HepG2 (cell line): ENCODE data around the gene NAV2. TPM values are rescaled to one million over a fixed set of nuclear protein-coding genes. Genes with fewer than 3 reads are reported as not detected.

Experiments used
- ARNT ChIP-seq: fragments of 450-650 bp; IDR thresholded peaks from 2 replicates; pipeline ENCODE4 v1.6.1; 2017
- CBFB ChIP-seq: sonication (generic); formaldehyde crosslinking; IDR thresholded peaks from 2 replicates; pipeline ENCODE4 v1.4.0; 2020; ENCODE audit warnings: missing genetic modification reagents
- FOXJ3 ChIP-seq: sonication (generic); formaldehyde crosslinking; IDR thresholded peaks from 2 replicates; pipeline ENCODE4 v1.4.0; 2020; ENCODE audit warnings: missing genetic modification reagents, mild to moderate bottlenecking, borderline replicate concordance
- GATAD1 ChIP-seq: IDR thresholded peaks from 2 replicates; pipeline ENCODE4 v1.6.1; 2016; ENCODE audit warnings: missing genetic modification reagents, missing compliant biosample characterization
- GLI4 ChIP-seq: sonication (generic); formaldehyde crosslinking; IDR thresholded peaks from 2 replicates; pipeline ENCODE4 v1.5.1; 2020; ENCODE audit warnings: missing genetic modification reagents, mild to moderate bottlenecking, moderate library complexity, borderline replicate concordance
- HOXA3 ChIP-seq: sonication (generic); formaldehyde crosslinking; IDR thresholded peaks from 2 replicates; pipeline ENCODE4 v1.5.0; 2020; ENCODE audit warnings: missing genetic modification reagents
- MAF1 ChIP-seq: sonication (generic); formaldehyde crosslinking; IDR thresholded peaks from 2 replicates; pipeline ENCODE4 v1.5.0; 2020; ENCODE audit warnings: missing genetic modification reagents, borderline replicate concordance
- MATR3 ChIP-seq: sonication (generic); formaldehyde crosslinking; IDR thresholded peaks from 2 replicates; pipeline ENCODE4 v1.4.0; 2020; ENCODE audit warnings: missing genetic modification reagents
- NAIF1 ChIP-seq: sonication (generic); formaldehyde crosslinking; IDR thresholded peaks from 2 replicates; pipeline ENCODE4 v1.5.0; 2020; ENCODE audit warnings: mild to moderate bottlenecking, missing genetic modification reagents, borderline replicate concordance
- YEATS4 ChIP-seq: sonication (generic); formaldehyde crosslinking; IDR thresholded peaks from 2 replicates; pipeline ENCODE4 v1.4.0; 2020; ENCODE audit warnings: missing genetic modification reagents, borderline replicate concordance
- ZNF232 ChIP-seq: sonication (generic); formaldehyde crosslinking; IDR thresholded peaks from 2 replicates; pipeline ENCODE4 v1.4.0; 2020; ENCODE audit warnings: missing genetic modification reagents, borderline replicate concordance
- ZNF256 ChIP-seq: sonication (generic); formaldehyde crosslinking; conservative IDR thresholded peaks from 2 replicates; pipeline ENCODE4 v1.4.0; 2020; ENCODE audit warnings: missing genetic modification reagents
- ZNF30 ChIP-seq: sonication (generic); formaldehyde crosslinking; IDR thresholded peaks from 2 replicates; pipeline ENCODE4 v1.5.0; 2020; ENCODE audit warnings: mild to moderate bottlenecking, missing genetic modification reagents
- ZNF34 ChIP-seq: sonication (generic); formaldehyde crosslinking; IDR thresholded peaks from 2 replicates; pipeline ENCODE4 v1.4.0; 2020; ENCODE audit warnings: mild to moderate bottlenecking, missing genetic modification reagents, borderline replicate concordance
- ZNF343 ChIP-seq: sonication (generic); formaldehyde crosslinking; IDR thresholded peaks from 2 replicates; pipeline ENCODE4 v1.4.0; 2020; ENCODE audit warnings: mild to moderate bottlenecking, missing genetic modification reagents
- ZNF777 ChIP-seq: sonication (generic); formaldehyde crosslinking; IDR thresholded peaks from 2 replicates; pipeline ENCODE4 v1.4.0; 2020; ENCODE audit warnings: missing genetic modification reagents
- ZSCAN22 ChIP-seq: sonication (generic); formaldehyde crosslinking; IDR thresholded peaks from 2 replicates; pipeline ENCODE4 v1.4.0; 2020; ENCODE audit warnings: mild to moderate bottlenecking, missing genetic modification reagents
- polyA plus RNA-seq, 8 experiments: library from polyadenylated mRNA; depleted of rRNA in 3 of 8; stranded (reverse) in 7 of 8; unstranded in 1 of 8; fragments of >200 nt; fragmentation: Illumina TruSeq in 4 of 8; extraction: Trizol in 4 of 8; gene quantifications; 2 replicates each; pipeline versions ENCODE4 v1.2.1 to v1.2.3, GENCODE V29; 2011 to 2016; ENCODE audit warnings: low read depth in 4 of 8, missing spikeins in 1 of 8, mixed read lengths in 1 of 8; ENCODE audit not compliant: insufficient read depth in 1 of 8
- total RNA-seq, 5 experiments: library from RNA; depleted of rRNA; stranded (reverse); fragments of >200 nt; fragmentation: Illumina TruSeq; extraction: Trizol; gene quantifications; 2 replicates each; pipeline ENCODE4 v1.2.3, GENCODE V29; 2016; ENCODE audit warnings: low read depth in 1 of 5
- TF ChIP-seq, protein P1 (sequence below): sonication (generic); formaldehyde crosslinking; IDR thresholded peaks from 2 replicates; pipeline ENCODE4 v1.4.0; 2020; ENCODE audit warnings: mild to moderate bottlenecking, missing genetic modification reagents
- TF ChIP-seq, protein P2 (sequence below): sonication (generic); formaldehyde crosslinking; IDR thresholded peaks from 2 replicates; pipeline ENCODE4 v1.4.0; 2020; ENCODE audit warnings: missing genetic modification reagents
- TF ChIP-seq, protein P3 (sequence below): IDR thresholded peaks from 2 replicates; pipeline ENCODE4 v1.6.1; 2016; ENCODE audit warnings: missing compliant biosample characterization, missing genetic modification reagents, borderline replicate concordance
- TF ChIP-seq, protein P4 (sequence below): sonication (generic); formaldehyde crosslinking; conservative IDR thresholded peaks from 2 replicates; pipeline ENCODE4 v1.8.1; 2023; ENCODE audit warnings: missing genetic modification reagents

The NAV2 gene
- total and polyA plus RNA-seq, 2 of the 13 experiments (the other 11 are each of a cell fraction or from before 2014, with no cell fraction given), result 9.3 to 34.6 TPM

DNA sequence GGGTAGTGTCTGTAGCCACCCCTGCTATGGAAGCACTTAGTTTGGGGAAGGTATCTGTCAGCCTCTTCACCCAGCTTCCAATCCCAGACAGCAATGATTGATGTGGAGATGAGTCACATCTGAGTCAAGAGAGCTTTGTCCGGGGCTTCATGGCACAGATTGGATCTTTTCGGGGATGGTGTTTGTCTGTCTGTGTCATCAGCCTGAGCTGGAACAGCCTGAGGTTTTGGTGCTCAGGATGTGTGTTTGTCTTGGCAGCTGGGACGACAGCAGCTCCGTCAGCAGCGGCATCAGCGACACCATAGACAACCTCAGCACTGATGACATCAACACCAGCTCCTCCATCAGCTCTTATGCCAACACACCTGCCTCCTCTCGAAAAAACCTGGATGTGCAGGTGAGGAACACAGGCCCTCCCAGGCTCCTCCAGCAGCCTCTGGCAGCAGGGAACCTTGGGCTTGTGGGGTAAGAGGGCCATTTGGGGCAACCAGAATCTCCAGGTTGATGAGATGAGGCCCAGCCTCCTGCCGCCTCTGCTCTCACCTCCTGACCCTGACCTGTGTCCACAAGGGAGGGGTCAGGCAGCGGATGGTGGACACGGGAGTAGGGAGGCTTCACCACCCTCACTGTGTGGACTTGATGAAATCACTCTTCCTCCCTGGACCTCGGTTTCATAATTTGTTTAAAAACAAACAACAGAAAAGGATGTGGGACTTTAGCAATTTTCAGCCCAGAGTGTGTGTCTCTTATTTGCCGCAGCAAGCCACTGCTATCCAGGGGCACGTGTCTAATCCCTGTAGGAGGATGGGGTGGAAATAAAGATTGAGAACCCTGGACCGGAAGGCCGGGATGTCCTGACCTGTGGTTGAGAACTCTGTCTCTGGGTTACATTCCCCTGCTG, 323.3 kb downstream of the NAV2 start (continued):
- TF ChIP-seq, protein P1, sequence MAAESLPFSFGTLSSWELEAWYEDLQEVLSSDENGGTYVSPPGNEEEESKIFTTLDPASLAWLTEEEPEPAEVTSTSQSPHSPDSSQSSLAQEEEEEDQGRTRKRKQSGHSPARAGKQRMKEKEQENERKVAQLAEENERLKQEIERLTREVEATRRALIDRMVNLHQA (CRISPR knock-in tag), result no peak
- TF ChIP-seq ZNF34 (CRISPR knock-in tag), result no peak; the same call in 1 of the 2 replicates
- TF ChIP-seq, protein P2, sequence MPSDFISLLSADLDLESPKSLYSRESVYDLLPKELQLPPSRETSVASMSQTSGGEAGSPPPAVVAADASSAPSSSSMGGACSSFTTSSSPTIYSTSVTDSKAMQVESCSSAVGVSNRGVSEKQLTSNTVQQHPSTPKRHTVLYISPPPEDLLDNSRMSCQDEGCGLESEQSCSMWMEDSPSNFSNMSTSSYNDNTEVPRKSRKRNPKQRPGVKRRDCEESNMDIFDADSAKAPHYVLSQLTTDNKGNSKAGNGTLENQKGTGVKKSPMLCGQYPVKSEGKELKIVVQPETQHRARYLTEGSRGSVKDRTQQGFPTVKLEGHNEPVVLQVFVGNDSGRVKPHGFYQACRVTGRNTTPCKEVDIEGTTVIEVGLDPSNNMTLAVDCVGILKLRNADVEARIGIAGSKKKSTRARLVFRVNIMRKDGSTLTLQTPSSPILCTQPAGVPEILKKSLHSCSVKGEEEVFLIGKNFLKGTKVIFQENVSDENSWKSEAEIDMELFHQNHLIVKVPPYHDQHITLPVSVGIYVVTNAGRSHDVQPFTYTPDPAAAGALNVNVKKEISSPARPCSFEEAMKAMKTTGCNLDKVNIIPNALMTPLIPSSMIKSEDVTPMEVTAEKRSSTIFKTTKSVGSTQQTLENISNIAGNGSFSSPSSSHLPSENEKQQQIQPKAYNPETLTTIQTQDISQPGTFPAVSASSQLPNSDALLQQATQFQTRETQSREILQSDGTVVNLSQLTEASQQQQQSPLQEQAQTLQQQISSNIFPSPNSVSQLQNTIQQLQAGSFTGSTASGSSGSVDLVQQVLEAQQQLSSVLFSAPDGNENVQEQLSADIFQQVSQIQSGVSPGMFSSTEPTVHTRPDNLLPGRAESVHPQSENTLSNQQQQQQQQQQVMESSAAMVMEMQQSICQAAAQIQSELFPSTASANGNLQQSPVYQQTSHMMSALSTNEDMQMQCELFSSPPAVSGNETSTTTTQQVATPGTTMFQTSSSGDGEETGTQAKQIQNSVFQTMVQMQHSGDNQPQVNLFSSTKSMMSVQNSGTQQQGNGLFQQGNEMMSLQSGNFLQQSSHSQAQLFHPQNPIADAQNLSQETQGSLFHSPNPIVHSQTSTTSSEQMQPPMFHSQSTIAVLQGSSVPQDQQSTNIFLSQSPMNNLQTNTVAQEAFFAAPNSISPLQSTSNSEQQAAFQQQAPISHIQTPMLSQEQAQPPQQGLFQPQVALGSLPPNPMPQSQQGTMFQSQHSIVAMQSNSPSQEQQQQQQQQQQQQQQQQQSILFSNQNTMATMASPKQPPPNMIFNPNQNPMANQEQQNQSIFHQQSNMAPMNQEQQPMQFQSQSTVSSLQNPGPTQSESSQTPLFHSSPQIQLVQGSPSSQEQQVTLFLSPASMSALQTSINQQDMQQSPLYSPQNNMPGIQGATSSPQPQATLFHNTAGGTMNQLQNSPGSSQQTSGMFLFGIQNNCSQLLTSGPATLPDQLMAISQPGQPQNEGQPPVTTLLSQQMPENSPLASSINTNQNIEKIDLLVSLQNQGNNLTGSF (CRISPR knock-in tag), result no peak
- 0 out of 2 replicates have a peak, but pooled peaks have one; percentile 24 for TF ChIP-seq ZNF232 (CRISPR knock-in tag)
- no peak for TF ChIP-seq ZNF30 (CRISPR knock-in tag)
- no peak for TF ChIP-seq ZSCAN22 (CRISPR knock-in tag)
- TF ChIP-seq HOXA3 (CRISPR knock-in tag), result peak; percentile 83
- TF ChIP-seq ZNF256 (CRISPR knock-in tag), result 0 out of 2 replicates have a peak, but pooled peaks have one; percentile 56
- no peak; the same call in 1 of the 2 replicates for TF ChIP-seq GATAD1 (CRISPR knock-in tag)
- no peak for TF ChIP-seq GLI4 (CRISPR knock-in tag)
- TF ChIP-seq MAF1 (CRISPR knock-in tag), result no peak
- TF ChIP-seq ZNF777 (CRISPR knock-in tag), result peak; percentile 20; the same call in 1 of the 2 replicates
- TF ChIP-seq ARNT, result no peak
- TF ChIP-seq ZNF343 (CRISPR knock-in tag), result peak; percentile 47; the same call in 1 of the 2 replicates
- TF ChIP-seq NAIF1 (CRISPR knock-in tag), result no peak
- no peak for TF ChIP-seq MATR3 (CRISPR knock-in tag)
- TF ChIP-seq, protein P3, sequence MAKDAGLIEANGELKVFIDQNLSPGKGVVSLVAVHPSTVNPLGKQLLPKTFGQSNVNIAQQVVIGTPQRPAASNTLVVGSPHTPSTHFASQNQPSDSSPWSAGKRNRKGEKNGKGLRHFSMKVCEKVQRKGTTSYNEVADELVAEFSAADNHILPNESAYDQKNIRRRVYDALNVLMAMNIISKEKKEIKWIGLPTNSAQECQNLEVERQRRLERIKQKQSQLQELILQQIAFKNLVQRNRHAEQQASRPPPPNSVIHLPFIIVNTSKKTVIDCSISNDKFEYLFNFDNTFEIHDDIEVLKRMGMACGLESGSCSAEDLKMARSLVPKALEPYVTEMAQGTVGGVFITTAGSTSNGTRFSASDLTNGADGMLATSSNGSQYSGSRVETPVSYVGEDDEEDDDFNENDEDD (CRISPR knock-in tag), result peak; percentile 32; the same call in 1 of the 2 replicates
- TF ChIP-seq CBFB (CRISPR knock-in tag), result peak; percentile 34; the same call in 1 of the 2 replicates
- TF ChIP-seq, protein P4, sequence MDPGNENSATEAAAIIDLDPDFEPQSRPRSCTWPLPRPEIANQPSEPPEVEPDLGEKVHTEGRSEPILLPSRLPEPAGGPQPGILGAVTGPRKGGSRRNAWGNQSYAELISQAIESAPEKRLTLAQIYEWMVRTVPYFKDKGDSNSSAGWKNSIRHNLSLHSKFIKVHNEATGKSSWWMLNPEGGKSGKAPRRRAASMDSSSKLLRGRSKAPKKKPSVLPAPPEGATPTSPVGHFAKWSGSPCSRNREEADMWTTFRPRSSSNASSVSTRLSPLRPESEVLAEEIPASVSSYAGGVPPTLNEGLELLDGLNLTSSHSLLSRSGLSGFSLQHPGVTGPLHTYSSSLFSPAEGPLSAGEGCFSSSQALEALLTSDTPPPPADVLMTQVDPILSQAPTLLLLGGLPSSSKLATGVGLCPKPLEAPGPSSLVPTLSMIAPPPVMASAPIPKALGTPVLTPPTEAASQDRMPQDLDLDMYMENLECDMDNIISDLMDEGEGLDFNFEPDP, result no peak
- TF ChIP-seq FOXJ3 (CRISPR knock-in tag), result peak; percentile 82; the same call in 1 of the 2 replicates
- TF ChIP-seq YEATS4 (CRISPR knock-in tag), result peak; percentile 82; the same call in 1 of the 2 replicates
